Measurements from ENCODE around the gene ZBTB3. TPM values are rescaled to one million over a fixed set of nuclear protein-coding genes. Genes with fewer than 3 reads are reported as not detected.

The ZBTB3 gene
- total and polyA plus RNA-seq, 2 of the 8 experiments (the other 6 are each of a cell fraction or from before 2014, with no cell fraction given), result 30.2 to 76.9 TPM

GRCh38 chr11:62796281-62796680, 42.3 kb upstream of the ZBTB3 start:
- Histone ChIP-seq H3K79me2 (ENCODE audit: control insufficient read depth in 1 of 2, insufficient read depth in 2 of 2, low read length in 2 of 2) (peaks cover 0 to 5% of the 10 kb centered on the region in 2 experiments; a peak in 1 of 4 replicates), H3K14ac (ENCODE audit: insufficient read length) (no peak overlapping the region), H4K20me1 (replicated peaks in 1 of 2; ENCODE audit: control insufficient read depth in 1 of 2, insufficient read depth in 2 of 2, low read length in 2 of 2) (peaks cover 0 to 3% of the 10 kb centered on the region in 2 experiments), H3K18ac (ENCODE audit: extremely low read depth, low read length) (no peak overlapping the region), H2BK5ac (ENCODE audit: low read depth, low read length) (no peak overlapping the region), H2BK20ac (ENCODE audit: low read length) (no peak overlapping the region), H2BK12ac (ENCODE audit: low read depth, low read length) (no peak overlapping the region), H2BK120ac (replicated peaks; ENCODE audit: low read depth, low read length) (no peak overlapping the region), H3K9me3 (ENCODE audit: insufficient read depth in 2 of 2, low read depth in 1 of 2, low read length in 1 of 2) (no peaks in the 10 kb centered on the region), H3K27me3 (replicated peaks in 1 of 4; ENCODE audit: control insufficient read depth in 3 of 4, extremely low read depth in 1 of 4, insufficient read depth in 3 of 4, low read length in 3 of 4) (no peaks in the 10 kb centered on the region), H4K91ac (replicated peaks; ENCODE audit: insufficient read length, low read length) (no peak overlapping the region), H3K9ac (replicated peaks in 1 of 4; ENCODE audit: extremely low read depth in 1 of 4, low read depth in 3 of 4, low read length in 3 of 4) (no peak overlapping the region), H3K4me3 (ENCODE audit: extremely low read depth in 1 of 4, insufficient read depth in 2 of 4, low read depth in 3 of 4, low read length in 4 of 4) (no peak overlapping the region), H3K56ac (replicated peaks; ENCODE audit: insufficient read length, low read depth, low read length) (no peak overlapping the region), H3K4me1 (replicated peaks in 1 of 4; ENCODE audit: control insufficient read depth in 3 of 4, insufficient read depth in 4 of 4, low read length in 3 of 4) (peaks cover 0 to 3% (median 1%) of the 10 kb centered on the region in 4 experiments; a peak in 3 of 7 replicates), H3K27ac (ENCODE audit: low read depth, low read length) (no peak overlapping the region), H3K4ac (replicated peaks; ENCODE audit: insufficient read length, low read depth, low read length) (no peak overlapping the region), H3K79me1 (ENCODE audit: low read depth, low read length) (no peaks in the 10 kb centered on the region; the same call in 1 of the 2 replicates), H2BK15ac (ENCODE audit: low read length) (no peak overlapping the region), H4K5ac (ENCODE audit: insufficient read length, low read depth, low read length) (no peak overlapping the region), H3K36me3 (ENCODE audit: control insufficient read depth in 2 of 4, insufficient read depth in 4 of 4, low read length in 3 of 4) (peaks cover 30 to 60% (median 52%) of the 10 kb centered on the region in 4 experiments), H4K8ac (ENCODE audit: extremely low read depth, insufficient read depth, low read length) (no peak overlapping the region), H2AFZ (ENCODE audit: low read length) (no peak overlapping the region), H3K4me2 (ENCODE audit: insufficient read depth in 1 of 2, low read depth in 2 of 2, low read length in 2 of 2) (no peak overlapping the region), H3K23me2 (ENCODE audit: low read depth, low read length) (no peaks in the 10 kb centered on the region), H2AK5ac (ENCODE audit: low read depth, low read length) (no peak overlapping the region), H3K23ac (ENCODE audit: insufficient read length) (no peak overlapping the region)
- FAIRE-seq (no peak), DNase-seq (ENCODE audit: low read depth in 1 of 2, low spot score in 2 of 2) (no peak)
- CTCF ChIA-PET (ENCODE audit: partially characterized antibody), result interaction anchor here (0.7 to 3.9 kb wide), 4 partner anchors 9 to 81 kb away, joined by 4 to 19 read pairs (median 4); partner anchors contain the start of gene TMEM179B
- 89% methylated on average over 7 of the region's 7 CpGs; no CpG with 5 or more reads in 1 of the 2 experiments for WGBS, 2 experiments (ENCODE audit: extremely low coverage in 1 of 2, insufficient coverage in 1 of 2, insufficient read length in 1 of 2, insufficient replicate concordance in 2 of 2, low coverage in 1 of 2, low lambda C conversion rate in 2 of 2, missing lambda C conversion rate in 1 of 2)
- POLR2A ChIA-PET (ENCODE audit: partially characterized antibody), result interaction anchor here (0.7 to 15.9 kb wide), 18 partner anchors 7 to 655 kb away, joined by 3 to 251 read pairs (median 4); partner anchors contain the start of genes C11orf98, CSKMT, LBHD1 and NXF1
- no peak for TF ChIP-seq CBX8 (IDR thresholded peaks at IDR 0.05; ENCODE audit: borderline replicate concordance, low read depth, low read length)
- TF ChIP-seq TAF1 (IDR thresholded peaks at IDR 0.05; ENCODE audit: low read depth, low read length), result no peak
- TF ChIP-seq SP4 (IDR thresholded peaks at IDR 0.05; ENCODE audit: low read length), result no peak
- no peak for TF ChIP-seq SIX5 (IDR thresholded peaks at IDR 0.05; ENCODE audit: low read depth, low read length)
- TF ChIP-seq, protein P1, sequence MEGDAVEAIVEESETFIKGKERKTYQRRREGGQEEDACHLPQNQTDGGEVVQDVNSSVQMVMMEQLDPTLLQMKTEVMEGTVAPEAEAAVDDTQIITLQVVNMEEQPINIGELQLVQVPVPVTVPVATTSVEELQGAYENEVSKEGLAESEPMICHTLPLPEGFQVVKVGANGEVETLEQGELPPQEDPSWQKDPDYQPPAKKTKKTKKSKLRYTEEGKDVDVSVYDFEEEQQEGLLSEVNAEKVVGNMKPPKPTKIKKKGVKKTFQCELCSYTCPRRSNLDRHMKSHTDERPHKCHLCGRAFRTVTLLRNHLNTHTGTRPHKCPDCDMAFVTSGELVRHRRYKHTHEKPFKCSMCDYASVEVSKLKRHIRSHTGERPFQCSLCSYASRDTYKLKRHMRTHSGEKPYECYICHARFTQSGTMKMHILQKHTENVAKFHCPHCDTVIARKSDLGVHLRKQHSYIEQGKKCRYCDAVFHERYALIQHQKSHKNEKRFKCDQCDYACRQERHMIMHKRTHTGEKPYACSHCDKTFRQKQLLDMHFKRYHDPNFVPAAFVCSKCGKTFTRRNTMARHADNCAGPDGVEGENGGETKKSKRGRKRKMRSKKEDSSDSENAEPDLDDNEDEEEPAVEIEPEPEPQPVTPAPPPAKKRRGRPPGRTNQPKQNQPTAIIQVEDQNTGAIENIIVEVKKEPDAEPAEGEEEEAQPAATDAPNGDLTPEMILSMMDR (IDR thresholded peaks at IDR 0.05; ENCODE audit: control extremely low read depth in 1 of 3, insufficient read depth in 1 of 3, low read depth in 1 of 3, low read length in 3 of 3), result no peak
- no peak for TF ChIP-seq SP2 (IDR thresholded peaks at IDR 0.05; ENCODE audit: low read length)
- no peak for TF ChIP-seq RNF2 (IDR thresholded peaks at IDR 0.05; ENCODE audit: borderline replicate concordance, low read depth, low read length, missing control alignments, poor library complexity, severe bottlenecking)
- no peak for TF ChIP-seq NANOG (IDR thresholded peaks at IDR 0.05; ENCODE audit: insufficient read depth, low read depth, low read length, poor library complexity, severe bottlenecking)
- TF ChIP-seq POLR2A (IDR thresholded peaks at IDR 0.05; ENCODE audit: control extremely low read depth in 1 of 2, low read depth in 2 of 2, low read length in 2 of 2), result no peak
- TF ChIP-seq GTF2F1 (IDR thresholded peaks at IDR 0.05; ENCODE audit: borderline replicate concordance, low read depth, low read length), result no peak
- TF ChIP-seq EGR1 (IDR thresholded peaks at IDR 0.05; ENCODE audit: borderline replicate concordance, low read depth, low read length), result no peak
